Measurements from ENCODE around the gene PARP16. TPM values are rescaled to one million over a fixed set of nuclear protein-coding genes. Genes with fewer than 3 reads are reported as not detected.
A peak's percentile ranks its signal among the peaks of the same experiment; 100 is the strongest.

The PARP16 gene
- total RNA-seq, 2 donors from 2014 or later: 11.5 to 13.8 TPM

DNA sequence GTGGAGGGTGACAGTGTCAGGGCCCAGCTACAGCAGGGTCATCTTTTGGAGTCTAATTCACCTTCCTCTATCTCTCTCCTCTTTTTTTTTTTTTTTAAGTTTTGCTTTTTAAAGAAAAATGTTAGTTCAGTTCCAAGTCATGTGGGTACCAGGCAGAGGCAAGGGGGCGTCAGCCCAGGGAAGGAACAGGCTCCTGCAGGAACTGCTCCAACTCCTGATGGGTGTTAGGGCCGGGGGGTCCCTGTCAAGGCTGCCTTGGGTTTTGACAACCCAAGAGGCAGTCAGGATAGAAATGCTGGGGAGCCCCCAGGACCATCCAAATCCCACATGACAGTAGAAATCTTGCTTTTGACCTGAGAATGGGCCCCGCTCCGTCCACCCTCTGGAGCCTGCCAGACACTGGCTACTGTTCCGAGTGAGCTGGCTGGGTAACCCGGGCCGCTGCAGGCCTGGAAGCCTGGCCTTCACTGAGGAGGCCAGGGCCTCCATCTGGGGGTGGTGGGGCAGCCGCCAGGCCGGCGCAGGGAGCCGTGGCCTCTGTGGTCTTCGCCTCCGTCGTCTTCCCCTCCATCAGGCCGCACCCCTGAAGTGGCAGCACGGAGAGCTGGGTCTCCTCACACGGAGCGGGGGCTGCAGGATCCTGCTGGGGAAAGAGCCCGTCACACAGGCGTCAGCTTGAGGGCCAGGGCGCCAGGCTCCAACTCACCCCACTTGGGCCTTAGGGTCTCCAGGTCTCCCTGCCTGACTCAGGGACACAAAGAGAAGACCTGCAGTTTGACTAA is 42.0 kb upstream of the PARP16 start:
- peaks cover 39% of the 10 kb centered on the region for H3K27me3 Mint-ChIP-seq
- peaks cover 2% of the 10 kb centered on the region for H3K36me3 Mint-ChIP-seq (ENCODE audit: low read depth)
- no peak overlapping the region for H3K4me3 Mint-ChIP-seq
- no peak for ATAC-seq
- DNase-seq: no peak
- no peaks in the 10 kb centered on the region for H3K4me1 Mint-ChIP-seq
- H3K27ac Mint-ChIP-seq: no peak overlapping the region
- no peaks in the 10 kb centered on the region for H3K9me3 ChIP-seq (ENCODE audit: control insufficient read depth, low read length, poor library complexity, severe bottlenecking)

DNA sequence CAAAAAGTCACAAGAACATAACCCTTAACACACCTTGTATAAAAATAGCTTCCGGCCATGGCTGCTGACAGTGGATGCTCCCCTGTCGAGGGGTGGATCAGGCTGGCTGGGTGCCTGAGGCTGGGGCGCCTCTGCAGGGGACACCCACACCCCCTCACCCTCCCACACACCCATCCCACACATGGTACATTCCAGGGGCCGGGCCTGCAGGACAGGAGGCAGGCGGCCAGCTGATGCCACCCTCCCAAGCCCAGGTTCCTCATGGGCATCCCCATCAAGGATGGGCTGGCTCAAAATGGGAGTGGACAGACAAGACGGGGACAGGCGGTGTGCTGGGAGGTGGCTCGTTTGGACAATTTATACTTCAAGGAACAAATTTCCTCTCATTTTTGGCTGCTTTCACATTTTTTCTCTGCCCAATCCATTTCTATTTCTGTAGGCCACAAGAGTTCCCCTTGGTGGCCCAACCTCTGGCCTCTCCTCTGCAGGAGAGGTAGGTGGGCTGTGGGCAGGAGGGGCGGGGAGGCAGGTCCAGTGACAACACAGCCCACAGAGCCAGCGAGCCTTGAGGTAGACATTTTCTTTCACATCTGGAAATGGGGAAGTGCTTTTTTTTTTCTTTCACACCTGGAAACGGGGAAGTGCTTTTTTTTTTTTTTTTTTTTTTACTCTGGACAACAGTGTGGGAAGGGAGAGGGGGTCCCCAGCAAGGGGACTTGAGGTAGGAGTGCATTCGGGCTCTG is 41.1 kb upstream of the PARP16 start:
- ATAC-seq: no peak
- Mint-ChIP-seq H3K36me3 (ENCODE audit: low read depth) (peaks cover 2% of the 10 kb centered on the region), H3K27me3 (peaks cover 44% of the 10 kb centered on the region), H3K4me1 (no peaks in the 10 kb centered on the region), H3K27ac (no peak overlapping the region), H3K4me3 (no peak overlapping the region)
- no peaks in the 10 kb centered on the region for H3K9me3 ChIP-seq (ENCODE audit: control insufficient read depth, low read length, poor library complexity, severe bottlenecking)
- DNase-seq: no peak

- Mint-ChIP-seq H3K4me1 (no peaks in the 10 kb centered on the region), H3K4me3 (no peak overlapping the region)
- ATAC-seq: no peak
Observed at GRCh38 chr15:65326818-65327217, 40.1 kb upstream of the PARP16 start.

DNA sequence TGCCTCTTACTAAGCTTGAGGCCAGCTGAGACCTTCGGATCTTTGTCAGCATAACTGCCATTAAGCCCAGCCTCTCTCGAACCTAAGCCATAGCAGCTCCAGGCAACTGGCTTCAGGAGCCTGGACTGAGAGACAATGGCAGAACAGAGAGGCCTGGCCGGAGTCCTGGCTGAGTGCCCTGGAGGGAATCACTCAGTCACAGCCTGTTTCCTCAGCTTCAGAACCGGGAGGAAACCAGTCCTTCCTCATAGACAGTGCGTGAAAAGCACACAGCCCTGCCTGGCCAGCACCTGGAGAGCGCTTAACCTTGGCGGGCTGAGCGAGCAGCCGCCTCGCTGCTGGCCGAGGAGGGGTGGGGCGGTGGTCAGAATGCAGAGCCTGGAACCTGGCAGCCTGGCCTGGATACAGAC is 39.4 kb upstream of the PARP16 start:
- H3K27ac Mint-ChIP-seq: no peak overlapping the region
- DNase-seq (no peak), ATAC-seq (no peak)
- H3K36me3 Mint-ChIP-seq (ENCODE audit: low read depth): no peaks in the 10 kb centered on the region
- H3K4me3 Mint-ChIP-seq: no peak overlapping the region
- H3K27me3 Mint-ChIP-seq: peaks cover 41% of the 10 kb centered on the region
- H3K9me3 ChIP-seq (ENCODE audit: control insufficient read depth, low read length, poor library complexity, severe bottlenecking): no peaks in the 10 kb centered on the region
- no peaks in the 10 kb centered on the region for H3K4me1 Mint-ChIP-seq

More at GRCh38 chr15:65326818-65327217, 40.1 kb upstream of the PARP16 start:
- H3K9me3 ChIP-seq (ENCODE audit: control insufficient read depth, low read length, poor library complexity, severe bottlenecking): no peaks in the 10 kb centered on the region
- Mint-ChIP-seq H3K27ac (no peak overlapping the region), H3K27me3 (peaks cover 44% of the 10 kb centered on the region), H3K36me3 (ENCODE audit: low read depth) (peaks cover 1% of the 10 kb centered on the region)
- DNase-seq: no peak

- H3K36me3 Mint-ChIP-seq (ENCODE audit: low read depth): no peaks in the 10 kb centered on the region
- no peak for DNase-seq
- no peak for ATAC-seq
- H3K4me1 Mint-ChIP-seq: peaks cover 4% of the 10 kb centered on the region
- no peak overlapping the region for H3K4me3 Mint-ChIP-seq
- H3K27ac Mint-ChIP-seq: no peak overlapping the region
- no peaks in the 10 kb centered on the region for H3K9me3 ChIP-seq (ENCODE audit: control insufficient read depth, low read length, poor library complexity, severe bottlenecking)
- peaks cover 37% of the 10 kb centered on the region for H3K27me3 Mint-ChIP-seq
Observed at GRCh38 chr15:65323071-65323511, 36.4 kb upstream of the PARP16 start.

- no peak overlapping the region for H3K27ac Mint-ChIP-seq
Observed at GRCh38 chr15:65318870-65319356, 32.2 kb upstream of the PARP16 start.

DNA sequence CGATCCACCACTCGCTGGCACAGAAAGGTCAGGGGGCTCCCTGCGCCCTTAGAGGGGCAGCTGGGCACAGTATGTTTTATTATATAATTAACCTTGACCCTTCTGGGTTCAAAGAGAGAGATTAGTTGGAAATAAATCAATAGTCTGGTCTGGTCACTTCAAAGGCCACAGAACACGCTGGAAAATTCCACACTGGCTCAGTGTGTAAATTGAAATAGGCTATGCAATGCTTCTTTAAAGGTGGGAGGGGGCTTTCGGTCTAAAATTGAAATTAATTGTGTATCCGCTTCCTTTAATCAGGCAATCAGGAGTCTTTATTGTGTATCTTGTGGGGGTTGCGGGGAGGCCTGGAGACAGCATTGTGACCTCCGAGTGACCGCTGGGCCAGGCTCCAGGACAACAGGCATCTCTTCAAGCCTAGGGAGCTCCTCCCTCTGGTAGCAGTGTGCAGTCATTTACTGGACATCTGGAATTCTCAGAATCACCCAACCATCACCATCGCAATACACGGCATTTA is 25.8 kb upstream of the PARP16 start:
- Mint-ChIP-seq H3K36me3 (ENCODE audit: low read depth) (no peaks in the 10 kb centered on the region), H3K27ac (no peak overlapping the region), H3K4me3 (no peak overlapping the region), H3K27me3 (peaks cover 11% of the 10 kb centered on the region), H3K4me1 (no peaks in the 10 kb centered on the region)
- H3K9me3 ChIP-seq (ENCODE audit: control insufficient read depth, low read length, poor library complexity, severe bottlenecking): no peaks in the 10 kb centered on the region
- no peak for DNase-seq
- ATAC-seq: no peak

More at GRCh38 chr15:65318870-65319356, 32.2 kb upstream of the PARP16 start:
- Mint-ChIP-seq H3K4me3 (no peak overlapping the region), H3K27me3 (peaks cover 26% of the 10 kb centered on the region), H3K4me1 (peaks cover 4% of the 10 kb centered on the region), H3K36me3 (ENCODE audit: low read depth) (no peaks in the 10 kb centered on the region)
- DNase-seq (peak; percentile 52 to 67 (median 56)), ATAC-seq (peak; percentile 99)
- H3K9me3 ChIP-seq (ENCODE audit: control insufficient read depth, low read length, poor library complexity, severe bottlenecking): no peaks in the 10 kb centered on the region

- ATAC-seq: no peak
- H3K27me3 Mint-ChIP-seq: peaks cover 11% of the 10 kb centered on the region
- no peak overlapping the region for H3K27ac Mint-ChIP-seq
Observed at GRCh38 chr15:65311760-65312159, 25.1 kb upstream of the PARP16 start.

GRCh38 chr15:65310431-65311137 is 23.9 kb upstream of the PARP16 start:
- H3K27me3 Mint-ChIP-seq: peaks cover 11% of the 10 kb centered on the region
- H3K9me3 ChIP-seq (ENCODE audit: control insufficient read depth, low read length, poor library complexity, severe bottlenecking): no peaks in the 10 kb centered on the region
- H3K36me3 Mint-ChIP-seq (ENCODE audit: low read depth): no peaks in the 10 kb centered on the region
- H3K27ac Mint-ChIP-seq: no peak overlapping the region
- DNase-seq (no peak), ATAC-seq (no peak)
- H3K4me1 Mint-ChIP-seq: peaks cover 3% of the 10 kb centered on the region
- H3K4me3 Mint-ChIP-seq: no peak overlapping the region

More at GRCh38 chr15:65311760-65312159, 25.1 kb upstream of the PARP16 start:
- no peaks in the 10 kb centered on the region for H3K9me3 ChIP-seq (ENCODE audit: control insufficient read depth, low read length, poor library complexity, severe bottlenecking)
- H3K4me1 Mint-ChIP-seq: no peaks in the 10 kb centered on the region
- no peak for DNase-seq
- no peak overlapping the region for H3K4me3 Mint-ChIP-seq
- H3K36me3 Mint-ChIP-seq (ENCODE audit: low read depth): no peaks in the 10 kb centered on the region

DNA sequence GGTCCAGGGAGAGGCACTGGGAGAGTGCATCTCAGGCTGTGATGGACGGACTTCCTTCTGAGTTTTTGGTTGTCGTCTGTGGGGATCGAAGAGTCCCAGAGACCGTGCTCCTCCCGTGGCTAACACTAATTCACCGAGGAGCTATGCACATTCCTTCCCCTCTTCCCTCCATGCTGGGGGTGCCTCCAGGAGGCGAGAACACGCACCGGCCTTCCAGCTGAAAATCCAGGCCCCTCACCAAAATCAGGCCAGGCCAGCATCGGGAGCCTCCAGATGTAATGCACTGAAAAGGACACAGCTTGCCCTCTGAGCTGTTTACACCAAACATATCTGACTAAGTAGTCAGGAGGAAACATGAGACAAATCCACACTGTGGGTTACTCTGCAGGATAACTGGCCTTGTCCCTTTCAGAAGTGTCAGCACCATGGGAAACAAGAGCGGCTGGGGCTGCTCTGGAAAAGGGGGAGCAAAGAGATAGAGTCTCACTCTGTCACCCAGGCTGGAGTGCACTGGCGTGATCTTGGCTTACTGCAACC is 23.3 kb upstream of the PARP16 start:
- Mint-ChIP-seq H3K36me3 (ENCODE audit: low read depth) (no peaks in the 10 kb centered on the region), H3K4me3 (no peak overlapping the region), H3K27ac (no peak overlapping the region), H3K27me3 (peaks cover 5% of the 10 kb centered on the region), H3K4me1 (peaks cover 6% of the 10 kb centered on the region)
- DNase-seq: no peak
- no peaks in the 10 kb centered on the region for H3K9me3 ChIP-seq (ENCODE audit: control insufficient read depth, low read length, poor library complexity, severe bottlenecking)
- no peak for ATAC-seq

DNA sequence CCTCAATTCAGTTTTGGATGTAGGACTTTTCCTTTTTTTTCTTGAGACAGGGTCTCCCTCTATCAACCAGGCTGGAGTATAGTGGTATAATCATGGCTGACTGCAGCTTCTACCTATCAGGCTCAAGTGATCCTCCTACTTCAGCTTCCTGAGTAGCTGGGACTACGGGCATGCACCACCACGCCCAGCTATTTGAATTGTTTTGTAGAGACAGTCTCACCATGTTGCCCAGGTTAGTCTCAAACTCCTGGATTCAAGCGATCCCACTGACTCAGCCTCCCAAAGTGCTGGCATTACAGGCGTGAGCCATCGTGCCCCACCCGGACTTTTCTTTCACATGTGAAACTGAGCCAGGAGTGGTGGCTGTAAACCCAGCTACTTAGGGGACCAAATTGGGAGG is 21.3 kb upstream of the PARP16 start:
- H3K4me3 Mint-ChIP-seq: no peak overlapping the region
- no peak overlapping the region for H3K27ac Mint-ChIP-seq
- no peak for DNase-seq
- H3K9me3 ChIP-seq (ENCODE audit: control insufficient read depth, low read length, poor library complexity, severe bottlenecking): no peaks in the 10 kb centered on the region
- no peaks in the 10 kb centered on the region for H3K36me3 Mint-ChIP-seq (ENCODE audit: low read depth)
- no peak for ATAC-seq
- H3K27me3 Mint-ChIP-seq: peaks cover 5% of the 10 kb centered on the region
- peaks cover 16% of the 10 kb centered on the region for H3K4me1 Mint-ChIP-seq

GRCh38 chr15:65306551-65306950 is 19.9 kb upstream of the PARP16 start:
- no peaks in the 10 kb centered on the region for H3K9me3 ChIP-seq (ENCODE audit: control insufficient read depth, low read length, poor library complexity, severe bottlenecking)
- Mint-ChIP-seq H3K27me3 (no peaks in the 10 kb centered on the region), H3K4me3 (no peak overlapping the region), H3K36me3 (ENCODE audit: low read depth) (no peaks in the 10 kb centered on the region), H3K4me1 (peaks cover 16% of the 10 kb centered on the region), H3K27ac (peak overlapping the region; percentile 62)
- no peak for ATAC-seq
- DNase-seq: no peak
